Keratinocyte (primary cell): ENCODE results near the gene UCP2. TPM values are rescaled to one million over a fixed set of nuclear protein-coding genes. Genes with fewer than 3 reads are reported as not detected.

ENCODE experiments used
- DNase-seq: peaks from one replicate; pipeline ENCODE4 v3.0.0-alpha.2; 2011; ENCODE audit warnings: low read depth, missing footprints, low spot score
- FAIRE-seq: peaks from 2 replicates; lab custom pipeline; 2011; peaks lifted over from hg19 to GRCh38; lab: Jason Lieb, UNC
- H2AFZ ChIP-seq: 2 replicates; pipeline ENCODE4 v1.6.0; 2012; ENCODE audit warnings: low read length, control low read depth, inconsistent platforms; ENCODE audit not compliant: control insufficient read depth
- H3K27ac ChIP-seq: 2 replicates; pipeline ENCODE4 v1.5.1; 2011; ENCODE audit warnings: low read length; ENCODE audit not compliant: control insufficient read depth, insufficient read depth
- H3K27me3 ChIP-seq: 3 replicates; pipeline ENCODE4 v1.6.0; 2011; ENCODE audit warnings: low read length; ENCODE audit not compliant: control insufficient read depth, insufficient read depth; ENCODE audit errors: extremely low read depth
- H3K36me3 ChIP-seq, 2 experiments: 2 replicates in 1 of 2; 3 replicates in 1 of 2; pipeline ENCODE4 v1.5.1; 2011; ENCODE audit warnings: low read length in 2 of 2, mild to moderate bottlenecking in 1 of 2; ENCODE audit not compliant: control insufficient read depth in 2 of 2, insufficient read depth in 2 of 2; ENCODE audit errors: extremely low read depth in 1 of 2
- H3K4me1 ChIP-seq: 3 replicates; pipeline ENCODE4 v1.5.1; 2011; ENCODE audit warnings: low read length; ENCODE audit not compliant: control insufficient read depth, insufficient read depth; ENCODE audit errors: extremely low read depth
- H3K4me2 ChIP-seq: 3 replicates; pipeline ENCODE4 v1.6.0; 2011; ENCODE audit warnings: low read depth, low read length; ENCODE audit not compliant: control insufficient read depth, insufficient read depth; ENCODE audit errors: extremely low read depth
- H3K4me3 ChIP-seq, 3 experiments: fragments of 200-600 bp in 1 of 3; sonication (generic) in 1 of 3; 2 replicates in 2 of 3; 3 replicates in 1 of 3; pipeline ENCODE4 v1.5.1; 2011 to 2016; ENCODE audit warnings: low read length in 3 of 3, mild to moderate bottlenecking in 3 of 3, control low read depth in 2 of 3, inconsistent platforms in 1 of 3, low read depth in 1 of 3, mixed read lengths in 1 of 3, mixed run types in 1 of 3, moderate library complexity in 1 of 3; ENCODE audit not compliant: control insufficient read depth in 2 of 3, insufficient read depth in 2 of 3; ENCODE audit errors: extremely low read depth in 1 of 3
- H3K79me2 ChIP-seq: 2 replicates; pipeline ENCODE4 v1.6.0; 2012; ENCODE audit warnings: low read length; ENCODE audit not compliant: control insufficient read depth, insufficient read depth
- H3K9ac ChIP-seq: 3 replicates; pipeline ENCODE4 v1.6.0; 2011; ENCODE audit warnings: low read length; ENCODE audit not compliant: control insufficient read depth, insufficient read depth; ENCODE audit errors: extremely low read depth
- H3K9me1 ChIP-seq: 3 replicates; pipeline ENCODE4 v1.6.0; 2011; ENCODE audit warnings: low read length; ENCODE audit not compliant: control insufficient read depth, insufficient read depth; ENCODE audit errors: extremely low read depth
- H3K9me3 ChIP-seq: 2 replicates; pipeline ENCODE4 v1.5.1; 2012; ENCODE audit warnings: low read depth, low read length; ENCODE audit not compliant: control insufficient read depth
- H4K20me1 ChIP-seq: 3 replicates; pipeline ENCODE4 v1.6.0; 2011; ENCODE audit warnings: low read length; ENCODE audit not compliant: control insufficient read depth, insufficient read depth; ENCODE audit errors: extremely low read depth
- EZH2 ChIP-seq: IDR thresholded peaks from one replicate; pipeline ENCODE4 v1.6.1; 2012; ENCODE audit warnings: inconsistent platforms, mild to moderate bottlenecking, low read length, moderate library complexity
- dilution Hi-C: fragments of 300-500 bp; cut with MboI; formaldehyde crosslinking; loops from one replicate; pipeline ENCODE4 v1.7.0; 2020; ENCODE audit warnings: low sequenced_read_pairs; ENCODE audit not compliant: extremely low pct_ligation_motif_present
- polyA plus RNA-seq, 5 experiments: library from polyadenylated mRNA; depleted of rRNA in 3 of 5; stranded (reverse) in 3 of 5; stranded (forward) in 1 of 5; unstranded in 1 of 5; fragments of >200 nt; gene quantifications; 1 replicate in 1 of 5; 2 replicates in 3 of 5; 3 replicates in 1 of 5; pipeline versions ENCODE4 v1.2.1 to v1.2.3, GENCODE V29; 2011 to 2012; ENCODE audit warnings: missing spikeins in 2 of 5, low read depth in 1 of 5, low replicate concordance in 1 of 5
- TF ChIP-seq, protein P1 (sequence below), 3 experiments: IDR thresholded peaks in 1 of 3; conservative IDR thresholded peaks in 1 of 3; optimal IDR thresholded peaks in 1 of 3; 2 replicates in 2 of 3; 3 replicates in 1 of 3; pipeline versions ENCODE3 to v1.5.1; 2011; ENCODE audit warnings: low read length in 3 of 3, mild to moderate bottlenecking in 3 of 3, moderate library complexity in 2 of 3, control low read depth in 1 of 3, inconsistent platforms in 1 of 3; ENCODE audit not compliant: insufficient read depth in 2 of 3; ENCODE audit errors: extremely low read depth in 1 of 3

The UCP2 gene
- polyA plus RNA-seq, 1 donor (not counting 4 experiments of a cell fraction or from before 2014, with no cell fraction given), result 1.1 TPM

DNA sequence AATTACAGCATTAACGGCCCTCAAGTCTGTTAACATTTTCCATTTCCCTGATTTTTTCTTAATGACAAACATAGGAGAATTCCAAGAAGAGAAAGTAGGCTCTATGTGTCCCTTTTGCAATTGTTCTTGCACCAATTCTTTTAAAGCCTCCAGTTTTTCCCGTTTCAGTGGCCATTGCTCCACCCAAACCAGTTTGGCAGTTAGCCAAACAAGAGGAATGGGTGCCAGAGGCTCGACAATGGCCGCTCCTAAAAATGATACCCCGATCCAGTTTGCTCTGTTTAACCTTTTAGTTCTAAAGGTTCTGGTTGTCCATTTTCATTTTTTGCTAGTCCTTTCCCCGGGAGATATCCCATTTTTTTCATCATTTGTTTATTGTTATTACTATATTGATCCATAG, 38.6 kb downstream of the UCP2 start:
- Histone ChIP-seq H3K4me2 (no peak overlapping the region), H3K27me3 (no peaks in the 10 kb centered on the region), H3K4me1 (no peaks in the 10 kb centered on the region), H3K79me2 (no peaks in the 10 kb centered on the region), H3K36me3 (no peaks in the 10 kb centered on the region), H3K4me3 (no peak overlapping the region), H2AFZ (no peak overlapping the region), H3K9ac (no peak overlapping the region), H3K9me3 (peaks cover 9% of the 10 kb centered on the region), H3K27ac (no peak overlapping the region), H4K20me1 (no peaks in the 10 kb centered on the region), H3K9me1 (no peaks in the 10 kb centered on the region)
- TF ChIP-seq, protein P1, sequence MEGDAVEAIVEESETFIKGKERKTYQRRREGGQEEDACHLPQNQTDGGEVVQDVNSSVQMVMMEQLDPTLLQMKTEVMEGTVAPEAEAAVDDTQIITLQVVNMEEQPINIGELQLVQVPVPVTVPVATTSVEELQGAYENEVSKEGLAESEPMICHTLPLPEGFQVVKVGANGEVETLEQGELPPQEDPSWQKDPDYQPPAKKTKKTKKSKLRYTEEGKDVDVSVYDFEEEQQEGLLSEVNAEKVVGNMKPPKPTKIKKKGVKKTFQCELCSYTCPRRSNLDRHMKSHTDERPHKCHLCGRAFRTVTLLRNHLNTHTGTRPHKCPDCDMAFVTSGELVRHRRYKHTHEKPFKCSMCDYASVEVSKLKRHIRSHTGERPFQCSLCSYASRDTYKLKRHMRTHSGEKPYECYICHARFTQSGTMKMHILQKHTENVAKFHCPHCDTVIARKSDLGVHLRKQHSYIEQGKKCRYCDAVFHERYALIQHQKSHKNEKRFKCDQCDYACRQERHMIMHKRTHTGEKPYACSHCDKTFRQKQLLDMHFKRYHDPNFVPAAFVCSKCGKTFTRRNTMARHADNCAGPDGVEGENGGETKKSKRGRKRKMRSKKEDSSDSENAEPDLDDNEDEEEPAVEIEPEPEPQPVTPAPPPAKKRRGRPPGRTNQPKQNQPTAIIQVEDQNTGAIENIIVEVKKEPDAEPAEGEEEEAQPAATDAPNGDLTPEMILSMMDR (optimal IDR thresholded peaks at IDR 0.05 in 1 of 3, IDR thresholded peaks at IDR 0.05 in 1 of 3, conservative IDR thresholded peaks at IDR 0.05 in 1 of 3; ENCODE audit: extremely low read depth in 1 of 3, insufficient read depth in 2 of 3, low read length in 3 of 3), result no peak
- no peak for TF ChIP-seq EZH2
- FAIRE-seq (no peak), DNase-seq (no peak)
- dilution Hi-C loops, result no loop called here

DNA sequence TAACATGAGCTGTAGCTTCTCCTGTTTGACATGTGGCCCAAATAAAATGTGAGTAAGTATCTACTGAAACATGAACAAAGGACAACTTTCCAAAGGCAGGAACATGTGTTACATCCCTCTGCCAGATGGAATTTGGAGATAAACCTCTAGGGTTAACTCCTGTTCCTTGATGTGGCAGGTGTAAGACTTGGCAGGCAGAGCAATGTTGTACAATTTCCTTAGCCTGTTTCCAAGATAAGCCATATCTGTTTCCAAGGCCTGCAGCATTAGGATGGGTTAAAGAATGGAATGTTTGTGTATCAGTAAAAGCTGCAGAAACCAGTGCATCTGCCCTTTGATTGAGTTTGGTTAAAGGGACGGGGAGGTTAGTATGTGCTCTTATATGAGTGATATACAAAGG, 40.6 kb downstream of the UCP2 start:
- H3K4me3 ChIP-seq, result no peak overlapping the region
- no peaks in the 10 kb centered on the region for H3K4me1 ChIP-seq
- no peaks in the 10 kb centered on the region for H3K79me2 ChIP-seq
- no peaks in the 10 kb centered on the region for H3K9me1 ChIP-seq
- dilution Hi-C loops, result no loop called here
- peaks cover 13% of the 10 kb centered on the region for H3K9me3 ChIP-seq
- H3K27me3 ChIP-seq, result no peaks in the 10 kb centered on the region
- no peak overlapping the region for H3K9ac ChIP-seq
- H3K36me3 ChIP-seq, result no peaks in the 10 kb centered on the region
- H2AFZ ChIP-seq, result no peak overlapping the region
- DNase-seq (no peak), FAIRE-seq (no peak)
- no peaks in the 10 kb centered on the region for H4K20me1 ChIP-seq
- TF ChIP-seq EZH2, result no peak
- TF ChIP-seq, protein P1 (optimal IDR thresholded peaks at IDR 0.05 in 1 of 3, IDR thresholded peaks at IDR 0.05 in 1 of 3, conservative IDR thresholded peaks at IDR 0.05 in 1 of 3; ENCODE audit: extremely low read depth in 1 of 3, insufficient read depth in 2 of 3, low read length in 3 of 3), result no peak
- H3K27ac ChIP-seq, result no peak overlapping the region
- H3K4me2 ChIP-seq, result no peak overlapping the region
